Activated CD4-positive, alpha-beta T cell treated with anti-CD3 and anti-CD28 coated beads, Interleukin-2, amount 10 ng/mL, durations not matched to agents 7 days and 5 days (primary cell): ENCODE data around the gene MLYCD. TPM values are rescaled to one million over a fixed set of nuclear protein-coding genes. Genes with fewer than 3 reads are reported as not detected.
"Not testable (repeated sequence)": the region's sequence is repeated elsewhere in the genome, so short reads cannot be mapped to it uniquely, and the experiment has no call there.

ENCODE experiments used
- CTCF ChIA-PET: fragments of 350-600 bp; sonication (Branson Sonifier 250); formaldehyde crosslinking; loops from one replicate; lab custom pipeline; 2021; ENCODE audit warnings: antibody characterized with exemption; lab: Charles Lee
- POLR2A ChIA-PET: fragments of 350-600 bp; sonication (Branson Sonifier 250); formaldehyde crosslinking; loops from one replicate; lab custom pipeline; 2021; ENCODE audit warnings: antibody characterized with exemption; lab: Charles Lee
- DNase-seq: peaks from one replicate; pipeline ENCODE4 v3.0.0-alpha.2; 2020
- H3K27ac Mint-ChIP-seq: one replicate; pipeline ENCODE4 v1.8.0; 2021; ENCODE audit warnings: mild to moderate bottlenecking, moderate library complexity, mixed read lengths
- H3K27me3 Mint-ChIP-seq: one replicate; pipeline ENCODE4 v1.8.0; 2021; ENCODE audit warnings: mixed read lengths
- H3K36me3 Mint-ChIP-seq: one replicate; pipeline ENCODE4 v1.8.0; 2021; ENCODE audit warnings: low read depth, mixed read lengths
- H3K4me1 Mint-ChIP-seq: one replicate; pipeline ENCODE4 v1.8.0; 2021; ENCODE audit warnings: mixed read lengths
- H3K4me3 Mint-ChIP-seq: one replicate; pipeline ENCODE4 v1.8.0; 2021; ENCODE audit warnings: mild to moderate bottlenecking, moderate library complexity, mixed read lengths
- H3K9me3 Mint-ChIP-seq: one replicate; pipeline ENCODE4 v1.8.0; 2021; ENCODE audit warnings: mixed read lengths
- total RNA-seq, 2 experiments: library from RNA; stranded (reverse); gene quantifications; one replicate each; pipeline ENCODE4 v1.2.3, GENCODE V29; 2021

Gene MLYCD
- total RNA-seq, 2 experiments from 2014 or later: 5.3 TPM

DNA sequence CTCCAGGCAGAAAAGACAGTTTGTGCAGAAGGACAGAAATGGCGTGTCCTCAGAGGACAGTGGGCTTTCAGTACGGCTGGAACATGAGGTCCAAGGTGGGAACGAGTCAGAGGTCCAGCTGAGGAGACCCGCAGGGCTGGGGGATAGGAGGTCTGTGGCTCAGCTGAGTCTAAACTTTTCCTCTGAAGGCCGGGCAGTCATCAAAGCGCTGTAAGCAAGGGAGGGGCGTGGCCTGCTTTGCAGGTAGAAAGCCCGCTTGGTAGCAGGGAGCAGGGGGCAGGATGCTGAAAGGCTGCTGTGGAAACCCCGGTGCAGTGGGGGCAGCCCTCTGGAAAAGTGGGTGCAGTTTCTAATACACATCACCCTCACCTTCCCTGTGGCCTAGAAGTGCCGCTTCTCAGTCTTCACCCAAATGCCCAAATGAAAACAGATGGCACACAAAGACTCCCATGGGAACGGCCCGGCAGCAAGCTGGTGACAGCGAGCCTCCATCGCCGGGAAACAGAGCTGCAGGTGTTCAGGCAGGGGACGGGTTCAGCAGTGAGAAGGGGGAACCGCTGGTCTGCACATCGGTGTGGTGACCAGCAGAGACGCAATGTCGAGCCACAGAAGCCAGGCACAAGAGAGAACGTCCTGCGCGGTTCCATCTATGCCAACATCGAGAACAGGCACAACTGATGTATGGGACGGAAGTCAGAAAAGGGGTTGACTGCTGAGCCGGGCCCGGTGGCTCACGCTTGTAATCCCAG, 41.9 kb downstream of the MLYCD start:
- Mint-ChIP-seq H3K9me3 (no peaks in the 10 kb centered on the region), H3K4me3 (no peak overlapping the region), H3K36me3 (no peaks in the 10 kb centered on the region)

DNA sequence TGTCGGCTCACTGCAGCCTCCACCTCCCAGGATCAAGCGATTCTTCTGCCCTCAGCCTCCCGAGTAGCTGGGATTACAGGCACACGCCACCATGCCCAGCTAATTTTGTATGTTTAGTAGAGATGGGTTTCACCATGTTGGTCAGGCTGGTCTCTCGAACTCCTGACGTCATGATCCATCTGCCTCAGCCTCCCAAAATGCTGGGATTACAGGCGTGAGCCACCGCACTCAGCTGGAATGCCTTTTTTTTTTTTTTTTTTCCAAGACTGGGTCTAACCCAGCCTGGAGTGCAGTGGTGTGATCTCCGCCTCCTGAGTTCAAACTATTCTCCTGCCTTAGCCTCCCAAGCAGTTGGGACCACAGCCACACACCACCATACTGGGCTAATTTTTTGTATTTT, 42.6 kb downstream of the MLYCD start:
- CTCF ChIA-PET, POLR2A ChIA-PET: not testable (repeated sequence)

More for the DNA sequence above, 41.9 kb downstream of the MLYCD start:
- Mint-ChIP-seq H3K4me1 (peaks cover 9% of the 10 kb centered on the region), H3K27ac (no peak overlapping the region), H3K27me3 (no peaks in the 10 kb centered on the region)
- no peak for DNase-seq
- ChIA-PET CTCF (no interaction called here), POLR2A (no interaction called here)

GRCh38 chr16:83942074-83942473, 43.2 kb downstream of the MLYCD start:
- Mint-ChIP-seq H3K4me3 (no peak overlapping the region), H3K27me3 (no peaks in the 10 kb centered on the region), H3K36me3 (no peaks in the 10 kb centered on the region), H3K9me3 (no peaks in the 10 kb centered on the region), H3K4me1 (peaks cover 9% of the 10 kb centered on the region), H3K27ac (no peak overlapping the region)
- POLR2A ChIA-PET: no interaction called here
- CTCF ChIA-PET: no interaction called here
- no peak for DNase-seq

More for the DNA sequence above, 42.6 kb downstream of the MLYCD start:
- not testable (repeated sequence) for H3K4me3 Mint-ChIP-seq, H3K27ac Mint-ChIP-seq, DNase-seq, H3K9me3 Mint-ChIP-seq, H3K4me1 Mint-ChIP-seq, H3K36me3 Mint-ChIP-seq, H3K27me3 Mint-ChIP-seq

DNA sequence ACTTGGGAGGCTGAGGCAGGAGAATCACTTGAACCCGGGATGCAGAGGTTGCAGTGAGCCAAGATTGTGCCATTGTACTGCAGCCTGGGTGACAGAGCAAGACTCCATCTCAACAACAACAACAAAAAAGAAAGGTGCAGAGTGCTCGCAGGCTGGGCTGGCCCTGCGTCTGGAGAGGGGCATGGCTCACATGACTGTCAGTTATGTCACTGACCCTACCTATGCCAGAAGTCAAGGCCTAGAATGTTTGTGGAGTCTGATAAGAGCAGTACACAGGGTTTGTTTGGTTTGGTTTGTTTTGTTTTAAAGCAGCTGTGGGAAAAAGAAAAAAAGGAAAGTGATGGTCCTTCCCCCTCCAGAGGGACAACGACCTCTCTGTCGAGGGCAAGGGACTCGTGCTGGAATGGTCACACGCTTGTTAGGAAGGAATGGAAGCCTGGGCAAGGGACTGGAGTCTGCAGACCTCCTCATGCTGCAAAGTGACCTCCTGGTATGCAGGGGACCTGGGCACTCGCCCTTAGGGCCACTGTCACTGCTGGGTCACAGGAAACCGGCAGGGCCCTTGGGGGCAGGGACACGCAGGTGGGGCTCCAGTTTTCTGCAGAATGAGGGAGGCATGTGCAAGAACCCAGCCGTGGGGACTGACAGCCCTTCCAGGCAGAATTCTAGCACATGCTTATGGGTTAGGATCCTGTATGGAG, 44.0 kb downstream of the MLYCD start:
- Mint-ChIP-seq H3K9me3 (no peaks in the 10 kb centered on the region), H3K27me3 (no peaks in the 10 kb centered on the region), H3K27ac (no peak overlapping the region), H3K4me3 (no peak overlapping the region), H3K4me1 (peaks cover 9% of the 10 kb centered on the region), H3K36me3 (no peaks in the 10 kb centered on the region)
- ChIA-PET CTCF (no interaction called here), POLR2A (no interaction called here)
- DNase-seq: no peak

GRCh38 chr16:83943516-83944050, 44.7 kb downstream of the MLYCD start:
- ChIA-PET POLR2A (no interaction called here), CTCF (interaction anchor here (0.6 kb wide), 1 partner anchor 782 kb away, joined by 3 read pairs; no protein-coding TSS in a partner anchor)
- no peaks in the 10 kb centered on the region for H3K27me3 Mint-ChIP-seq
- H3K4me3 Mint-ChIP-seq: no peak overlapping the region
- no peak overlapping the region for H3K27ac Mint-ChIP-seq
- no peaks in the 10 kb centered on the region for H3K36me3 Mint-ChIP-seq
- H3K9me3 Mint-ChIP-seq: no peaks in the 10 kb centered on the region
- DNase-seq: no peak
- H3K4me1 Mint-ChIP-seq: peaks cover 9% of the 10 kb centered on the region

DNA sequence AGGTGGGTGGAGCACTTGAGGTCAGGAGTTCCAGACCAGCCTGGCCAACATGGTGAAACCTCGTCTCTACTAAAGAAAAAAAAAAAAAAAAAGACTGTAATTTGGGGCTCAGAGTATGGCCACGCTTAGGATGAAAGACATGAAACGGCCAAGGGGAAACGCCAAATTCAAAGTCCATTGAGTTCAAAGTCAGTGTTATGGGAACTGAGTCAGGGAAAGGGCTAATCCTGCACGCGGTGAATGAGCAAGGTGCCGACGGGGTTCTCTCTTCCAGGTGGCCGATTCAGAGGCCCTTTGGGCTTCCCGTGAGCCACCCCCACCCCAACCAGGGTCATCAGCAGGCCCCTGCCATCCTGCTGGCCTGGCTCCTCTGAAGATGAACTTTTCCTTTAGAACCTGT, 46.7 kb downstream of the MLYCD start:
- DNase-seq: no peak
- H3K27me3 Mint-ChIP-seq: no peaks in the 10 kb centered on the region
- no peaks in the 10 kb centered on the region for H3K36me3 Mint-ChIP-seq
- ChIA-PET POLR2A (no interaction called here), CTCF (no interaction called here)
- H3K4me3 Mint-ChIP-seq: no peak overlapping the region
- H3K27ac Mint-ChIP-seq: no peak overlapping the region
- H3K4me1 Mint-ChIP-seq: no peaks in the 10 kb centered on the region
- H3K9me3 Mint-ChIP-seq: no peaks in the 10 kb centered on the region

- no peaks in the 10 kb centered on the region for H3K27me3 Mint-ChIP-seq
- POLR2A ChIA-PET: no interaction called here
- CTCF ChIA-PET: no interaction called here
- no peaks in the 10 kb centered on the region for H3K36me3 Mint-ChIP-seq
- peak overlapping the region; percentile 19 for H3K27ac Mint-ChIP-seq
- no peaks in the 10 kb centered on the region for H3K4me1 Mint-ChIP-seq
- H3K4me3 Mint-ChIP-seq: no peak overlapping the region
- no peaks in the 10 kb centered on the region for H3K9me3 Mint-ChIP-seq
- DNase-seq: no peak
Measured at GRCh38 chr16:83946154-83946780, 47.4 kb downstream of the MLYCD start.

GRCh38 chr16:83946781-83947566, 48.1 kb downstream of the MLYCD start:
- Mint-ChIP-seq H3K4me3 (no peak overlapping the region), H3K36me3 (no peaks in the 10 kb centered on the region), H3K4me1 (no peaks in the 10 kb centered on the region), H3K27me3 (no peaks in the 10 kb centered on the region), H3K9me3 (no peaks in the 10 kb centered on the region), H3K27ac (no peak overlapping the region)
- DNase-seq: no peak
- CTCF ChIA-PET: no interaction called here
- POLR2A ChIA-PET: no interaction called here

GRCh38 chr16:83947642-83948234, 48.8 kb downstream of the MLYCD start:
- Mint-ChIP-seq H3K36me3 (no peaks in the 10 kb centered on the region), H3K27ac (no peak overlapping the region), H3K27me3 (no peaks in the 10 kb centered on the region), H3K4me3 (no peak overlapping the region), H3K9me3 (no peaks in the 10 kb centered on the region), H3K4me1 (peaks cover 2% of the 10 kb centered on the region)
- POLR2A ChIA-PET: no interaction called here
- CTCF ChIA-PET: no interaction called here
- no peak for DNase-seq

GRCh38 chr16:83948914-83949723, 50.2 kb downstream of the MLYCD start:
- Mint-ChIP-seq H3K4me1 (peaks cover 12% of the 10 kb centered on the region), H3K27me3 (peaks cover 3% of the 10 kb centered on the region), H3K36me3 (no peaks in the 10 kb centered on the region), H3K9me3 (no peaks in the 10 kb centered on the region), H3K4me3 (no peak overlapping the region), H3K27ac (no peak overlapping the region)
- ChIA-PET POLR2A (no interaction called here), CTCF (no interaction called here)
- DNase-seq: no peak

DNA sequence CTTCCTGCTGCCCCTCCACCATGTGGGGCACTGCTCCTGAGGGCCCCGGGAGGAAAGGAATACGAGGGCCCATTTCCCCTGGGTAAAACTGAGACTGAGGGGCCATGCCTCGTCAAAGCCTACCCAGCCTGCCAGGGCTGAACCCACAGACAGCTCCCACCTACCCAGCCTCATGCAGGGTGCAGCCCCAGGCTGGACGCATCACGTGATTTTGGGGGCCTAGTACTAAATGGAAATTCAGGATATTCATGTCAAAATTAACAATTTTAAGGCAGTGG, 50.7 kb downstream of the MLYCD start:
- Mint-ChIP-seq H3K27me3 (peaks cover 8% of the 10 kb centered on the region), H3K27ac (no peak overlapping the region), H3K4me1 (peaks cover 17% of the 10 kb centered on the region), H3K4me3 (no peak overlapping the region), H3K36me3 (no peaks in the 10 kb centered on the region), H3K9me3 (no peaks in the 10 kb centered on the region)
- CTCF ChIA-PET: no interaction called here
- DNase-seq: no peak
- POLR2A ChIA-PET: no interaction called here

GRCh38 chr16:83950862-83951399, 52.0 kb downstream of the MLYCD start:
- peaks cover 17% of the 10 kb centered on the region for H3K4me1 Mint-ChIP-seq
- H3K27me3 Mint-ChIP-seq: peaks cover 13% of the 10 kb centered on the region
- POLR2A ChIA-PET, DNase-seq, CTCF ChIA-PET, H3K27ac Mint-ChIP-seq, H3K4me3 Mint-ChIP-seq, H3K36me3 Mint-ChIP-seq, H3K9me3 Mint-ChIP-seq: not testable (repeated sequence)
